Breast epithelium (tissue), 3 donors: Measurements from ENCODE around the gene WTIP.

Experiments used
- POLR2AphosphoS5 ChIP-seq, 3 donors: sonication (generic); formaldehyde crosslinking; IDR thresholded peaks; one replicate each; pipeline ENCODE4 v1.6.1; 2017; ENCODE audit warnings: antibody characterized with exemption in 3 of 3
- TF ChIP-seq, protein P1 (sequence below), 3 donors: fragments of 450-650 bp; IDR thresholded peaks; one replicate each; pipeline ENCODE4 v1.5.1; 2016 to 2017; ENCODE audit warnings: antibody characterized with exemption in 3 of 3, mild to moderate bottlenecking in 3 of 3, moderate library complexity in 3 of 3

GRCh38 chr19:34512254-34512822 is 30.8 kb downstream of the WTIP start:
- TF ChIP-seq, protein P1, sequence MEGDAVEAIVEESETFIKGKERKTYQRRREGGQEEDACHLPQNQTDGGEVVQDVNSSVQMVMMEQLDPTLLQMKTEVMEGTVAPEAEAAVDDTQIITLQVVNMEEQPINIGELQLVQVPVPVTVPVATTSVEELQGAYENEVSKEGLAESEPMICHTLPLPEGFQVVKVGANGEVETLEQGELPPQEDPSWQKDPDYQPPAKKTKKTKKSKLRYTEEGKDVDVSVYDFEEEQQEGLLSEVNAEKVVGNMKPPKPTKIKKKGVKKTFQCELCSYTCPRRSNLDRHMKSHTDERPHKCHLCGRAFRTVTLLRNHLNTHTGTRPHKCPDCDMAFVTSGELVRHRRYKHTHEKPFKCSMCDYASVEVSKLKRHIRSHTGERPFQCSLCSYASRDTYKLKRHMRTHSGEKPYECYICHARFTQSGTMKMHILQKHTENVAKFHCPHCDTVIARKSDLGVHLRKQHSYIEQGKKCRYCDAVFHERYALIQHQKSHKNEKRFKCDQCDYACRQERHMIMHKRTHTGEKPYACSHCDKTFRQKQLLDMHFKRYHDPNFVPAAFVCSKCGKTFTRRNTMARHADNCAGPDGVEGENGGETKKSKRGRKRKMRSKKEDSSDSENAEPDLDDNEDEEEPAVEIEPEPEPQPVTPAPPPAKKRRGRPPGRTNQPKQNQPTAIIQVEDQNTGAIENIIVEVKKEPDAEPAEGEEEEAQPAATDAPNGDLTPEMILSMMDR (IDR thresholded peaks at IDR 0.05): no peak
- TF ChIP-seq POLR2AphosphoS5 (IDR thresholded peaks at IDR 0.05): no peak
